OCI-LY7 (cell line): Measurements from ENCODE around the gene SELENOH. TPM values are rescaled to one million over a fixed set of nuclear protein-coding genes. Genes with fewer than 3 reads are reported as not detected.

Experiments used
- BruUV-seq: library from RNA; stranded (reverse); fragments of 400-500 nt; replicated peaks from 2 replicates; lab custom pipeline; 2021; lab: Mats Ljungman, UMichigan
- CTCF ChIA-PET: fragments of 300-600 bp; sonication (Branson Sonifier 250); formaldehyde crosslinking; loops from one replicate; lab custom pipeline; 2022; ENCODE audit warnings: antibody characterized with exemption; ENCODE audit not compliant: unreplicated experiment; lab: Charles Lee
- POLR2A ChIA-PET: fragments of 300-600 bp; sonication (Branson Sonifier 250); formaldehyde crosslinking; loops from one replicate; lab custom pipeline; 2022; ENCODE audit warnings: antibody characterized with exemption; lab: Charles Lee
- DNase-seq: peaks from one replicate; pipeline ENCODE4 v3.0.0-alpha.2; 2015; ENCODE audit warnings: low spot score
- H2AFZ ChIP-seq: fragments of 200-600 bp; sonication (generic), shearing (Covaris generic); 2 replicates; pipeline ENCODE4 v1.6.1; 2014; ENCODE audit warnings: mild to moderate bottlenecking, antibody characterized with exemption, low read length, moderate library complexity
- H3K27ac ChIP-seq: fragments of 200-600 bp; sonication (generic); 2 replicates; pipeline ENCODE4 v1.5.1; 2014; ENCODE audit warnings: mixed run types, low read depth, mild to moderate bottlenecking, moderate library complexity, low read length, inconsistent platforms; ENCODE audit not compliant: poor library complexity, severe bottlenecking
- H3K36me3 ChIP-seq: fragments of 200-600 bp; sonication (generic); 2 replicates; pipeline ENCODE4 v1.6.1; 2014; ENCODE audit warnings: mild to moderate bottlenecking, antibody characterized with exemption, low read length, moderate library complexity, mixed read lengths; ENCODE audit not compliant: insufficient read depth
- H3K4me1 ChIP-seq: fragments of 200-600 bp; sonication (generic); 2 replicates; pipeline ENCODE4 v1.5.1; 2014; ENCODE audit warnings: mild to moderate bottlenecking, low read length; ENCODE audit not compliant: insufficient read depth, poor library complexity, severe bottlenecking
- H3K4me2 ChIP-seq: fragments of 200-600 bp; sonication (generic); 2 replicates; pipeline ENCODE4 v1.6.1; 2014; ENCODE audit warnings: mild to moderate bottlenecking, low read length
- H3K4me3 ChIP-seq: fragments of 200-600 bp; sonication (generic); 2 replicates; pipeline ENCODE4 v1.5.1; 2014; ENCODE audit warnings: mild to moderate bottlenecking, low read depth, low read length; ENCODE audit not compliant: poor library complexity, severe bottlenecking
- H3K79me2 ChIP-seq: fragments of 200-600 bp; sonication (generic); 2 replicates; pipeline ENCODE4 v1.6.1; 2016; ENCODE audit warnings: low read depth, mild to moderate bottlenecking, low read length, moderate library complexity, mixed read lengths; ENCODE audit not compliant: insufficient read depth
- H3K9me2 ChIP-seq: fragments of 200-600 bp; sonication (generic); 2 replicates; pipeline ENCODE4 v1.6.1; 2016; ENCODE audit warnings: mild to moderate bottlenecking, low read length, mixed read lengths; ENCODE audit not compliant: insufficient read depth
- H3K9me3 ChIP-seq: fragments of 200-600 bp; sonication (generic); 2 replicates; pipeline ENCODE4 v1.6.1; 2014; ENCODE audit warnings: mild to moderate bottlenecking, mixed run types, low read length, mixed read lengths
- H4K20me1 ChIP-seq: fragments of 200-600 bp; sonication (generic); 2 replicates; pipeline ENCODE4 v1.6.1; 2014; ENCODE audit warnings: mild to moderate bottlenecking, antibody characterized with exemption, low read length, moderate library complexity, mixed read lengths; ENCODE audit not compliant: insufficient read depth
- CTCF ChIP-seq: fragments of 200-600 bp; sonication (generic); conservative IDR thresholded peaks from 2 replicates; pipeline ENCODE4 v1.5.1; 2014; ENCODE audit warnings: mild to moderate bottlenecking, antibody characterized with exemption, low read length, moderate library complexity, mixed read lengths
- EZH2phosphoT487 ChIP-seq: fragments of 200-600 bp; sonication (generic); IDR thresholded peaks from 2 replicates; pipeline ENCODE4 v1.6.1; 2018; ENCODE audit warnings: low read depth, borderline replicate concordance, mild to moderate bottlenecking, mixed run types, antibody characterized with exemption, low read length, moderate library complexity, mixed read lengths
- intact Hi-C: fragments of 100-400 bp; cut with micrococcal nuclease; formaldehyde crosslinking; loops from one replicate; pipeline ENCODE4 v1.10.0; 2022; ENCODE audit not compliant: unreplicated experiment
- total RNA-seq, 2 experiments: library from RNA; depleted of rRNA in 1 of 2; stranded (reverse); fragments of >200 nt in 1 of 2; shearing (Covaris generic) in 1 of 2; gene quantifications; 2 replicates each; pipeline ENCODE4 v1.2.3, GENCODE V29; 2014 to 2022

SELENOH gene
- total RNA-seq, 2 experiments from 2014 or later: 169 to 181 TPM

- Histone ChIP-seq H3K79me2 (no peaks in the 10 kb centered on the region), H3K36me3 (no peaks in the 10 kb centered on the region), H4K20me1 (no peaks in the 10 kb centered on the region), H3K9me2 (no peaks in the 10 kb centered on the region), H3K27ac (no peak overlapping the region), H3K4me1 (no peaks in the 10 kb centered on the region), H2AFZ (no peak overlapping the region), H3K4me2 (no peak overlapping the region), H3K9me3 (no peaks in the 10 kb centered on the region), H3K4me3 (no peak overlapping the region)
- TF ChIP-seq CTCF: no peak
- no peak for TF ChIP-seq EZH2phosphoT487
- intact Hi-C loops: no loop called here
- DNase-seq: no peak
- BruUV-seq: no TSS peak
- CTCF ChIA-PET: no interaction called here
- POLR2A ChIA-PET: interaction anchor here (1.0 to 1.1 kb wide), 2 partner anchors 36 to 99 kb away, joined by 3 to 5 read pairs; no protein-coding TSS in a partner anchor
Observed at GRCh38 chr11:57764972-57765371, 23.7 kb downstream of the SELENOH start.

GRCh38 chr11:57770793-57771192 lies 29.5 kb downstream of the SELENOH start:
- intact Hi-C loops: no loop called here
- Histone ChIP-seq H3K9me2 (no peaks in the 10 kb centered on the region), H3K79me2 (no peaks in the 10 kb centered on the region), H3K4me1 (no peaks in the 10 kb centered on the region), H3K36me3 (no peaks in the 10 kb centered on the region), H3K27ac (no peak overlapping the region), H4K20me1 (no peaks in the 10 kb centered on the region; the same call in 1 of the 2 replicates), H3K4me2 (no peak overlapping the region), H3K9me3 (no peaks in the 10 kb centered on the region), H2AFZ (no peak overlapping the region), H3K4me3 (no peak overlapping the region)
- DNase-seq: no peak
- TF ChIP-seq EZH2phosphoT487: no peak
- TF ChIP-seq CTCF: no peak
- POLR2A ChIA-PET: interaction anchor here (0.7 to 0.9 kb wide), 4 partner anchors 8 to 733 kb away, joined by 3 to 4 read pairs (median 4); no protein-coding TSS in a partner anchor
- CTCF ChIA-PET: no interaction called here
- no TSS peak for BruUV-seq

GRCh38 chr11:57771365-57771764 lies 30.1 kb downstream of the SELENOH start:
- ChIA-PET POLR2A (interaction anchor here (0.7 to 0.9 kb wide), 3 partner anchors 25 to 53 kb away, joined by 4 to 5 read pairs (median 4); no protein-coding TSS in a partner anchor), CTCF (no interaction called here)
- Histone ChIP-seq H3K36me3 (no peaks in the 10 kb centered on the region), H3K27ac (no peak overlapping the region), H3K79me2 (no peaks in the 10 kb centered on the region), H3K4me2 (no peak overlapping the region), H4K20me1 (no peaks in the 10 kb centered on the region; the same call in 1 of the 2 replicates), H3K4me1 (no peaks in the 10 kb centered on the region), H3K4me3 (no peak overlapping the region), H3K9me3 (no peaks in the 10 kb centered on the region), H3K9me2 (no peaks in the 10 kb centered on the region), H2AFZ (no peak overlapping the region)
- BruUV-seq: no TSS peak
- intact Hi-C loops: no loop called here
- no peak for DNase-seq
- TF ChIP-seq EZH2phosphoT487 (no peak), CTCF (no peak)
